ENCODE results near the gene KCNH8. TPM values are rescaled to one million over a fixed set of nuclear protein-coding genes. Genes with fewer than 3 reads are reported as not detected.

The KCNH8 gene
- total RNA-seq, 1 experiment from 2014 or later = 3.7 TPM

DNA sequence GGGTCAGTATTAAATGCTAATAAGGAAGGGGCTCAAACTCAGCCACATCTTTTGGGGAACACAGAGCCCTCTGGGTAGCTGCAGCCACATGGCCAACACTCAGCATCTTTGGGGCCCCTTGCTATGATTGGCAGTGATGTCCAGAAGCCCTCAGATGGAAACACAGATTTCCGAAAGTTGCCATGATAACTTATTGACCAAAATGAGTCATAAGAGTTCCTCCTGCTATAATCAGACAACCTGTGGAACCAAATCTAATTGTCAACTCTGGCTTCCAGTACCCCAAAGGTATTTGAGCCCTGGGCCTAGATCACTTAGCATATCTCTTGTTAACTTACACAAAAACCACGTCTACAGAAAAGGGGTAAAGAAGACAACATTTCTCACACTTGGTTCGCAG lies 392.2 kb downstream of the KCNH8 start:
- Histone ChIP-seq H3K56ac (ENCODE audit: insufficient read length, low read depth, low read length) (no peak overlapping the region), H2BK12ac (ENCODE audit: insufficient read length, low read depth, low read length) (no peak overlapping the region), H3T11ph (ENCODE audit: low read length) (no peak overlapping the region), H3K4me1 (ENCODE audit: insufficient read depth, low read length) (no peaks in the 10 kb centered on the region), H3K9ac (ENCODE audit: extremely low read depth, insufficient read length, low read length) (no peak overlapping the region), H2BK5ac (ENCODE audit: insufficient read length, low read length) (no peak overlapping the region), H3K23ac (ENCODE audit: insufficient read length, low read depth, low read length) (no peak overlapping the region), H3K4ac (ENCODE audit: low read depth, low read length) (no peak overlapping the region), H2AK5ac (ENCODE audit: insufficient read length, low read length) (no peak overlapping the region), H2BK20ac (ENCODE audit: low read depth, low read length, poor library complexity, severe bottlenecking) (no peak overlapping the region), H4K5ac (ENCODE audit: insufficient read length, low read depth, low read length) (no peak overlapping the region), H3K79me2 (ENCODE audit: insufficient read depth, low read length) (no peaks in the 10 kb centered on the region), H2BK15ac (ENCODE audit: low read depth, low read length) (no peak overlapping the region), H3K27me3 (ENCODE audit: insufficient read depth, low read length) (no peaks in the 10 kb centered on the region), H3K23me2 (ENCODE audit: insufficient read length, low read depth, low read length, poor library complexity, severe bottlenecking) (no peaks in the 10 kb centered on the region), H3K9me3 (ENCODE audit: control insufficient read depth, low read depth, low read length) (no peaks in the 10 kb centered on the region), H3K27ac (ENCODE audit: insufficient read length, low read depth, low read length) (no peak overlapping the region), H3K18ac (ENCODE audit: insufficient read length, low read depth, low read length) (no peak overlapping the region), H4K20me1 (ENCODE audit: control insufficient read depth, insufficient read depth, insufficient read length) (no peaks in the 10 kb centered on the region), H4K8ac (replicated peaks; ENCODE audit: insufficient read length, low read depth, low read length) (no peak overlapping the region), H3K14ac (ENCODE audit: insufficient read depth, low read length) (no peak overlapping the region), H2BK120ac (ENCODE audit: low read depth, low read length, poor library complexity, severe bottlenecking) (no peak overlapping the region), H2AFZ (ENCODE audit: low read length) (no peak overlapping the region), H4K91ac (ENCODE audit: insufficient read length, low read depth, low read length) (no peak overlapping the region), H3K4me2 (ENCODE audit: insufficient read depth, insufficient read length, low read length) (no peak overlapping the region), H3K79me1 (ENCODE audit: insufficient read depth, low read depth, low read length, poor library complexity, severe bottlenecking) (no peaks in the 10 kb centered on the region)
- Mint-ChIP-seq H3K27me3 (ENCODE audit: low read depth) (no peaks in the 10 kb centered on the region), H3K9me3 (no peaks in the 10 kb centered on the region), H3K36me3 (ENCODE audit: insufficient read depth in 1 of 3, low read depth in 3 of 3) (no peaks in the 10 kb centered on the region), H3K27ac (no peak overlapping the region), H3K4me1 (peaks cover 2 to 3% of the 10 kb centered on the region in 2 experiments; a peak in 1 of 4 replicates), H3K4me3 (no peak overlapping the region)
- no peak for TF ChIP-seq CTCF (conservative IDR thresholded peaks at IDR 0.05)
- DNase-seq = no peak
- WGBS (ENCODE audit: extremely low coverage, insufficient read length, low lambda C conversion rate) = no CpG with 5 or more reads among the region's 3 CpGs
